HFFc6 (cell line): Measurements from ENCODE around the gene NAV2. TPM values are rescaled to one million over a fixed set of nuclear protein-coding genes. Genes with fewer than 3 reads are reported as not detected.

ENCODE experiments used
- DNase-seq: peaks from one replicate; pipeline ENCODE4 v3.0.0-alpha.2; 2018
- H3K27ac Mint-ChIP-seq: 2 replicates; pipeline ENCODE4 v1.8.0; 2020; ENCODE audit warnings: mild to moderate bottlenecking, mixed read lengths
- H3K27me3 Mint-ChIP-seq: 2 replicates; pipeline ENCODE4 v1.8.0; 2021; ENCODE audit warnings: mild to moderate bottlenecking, moderate library complexity, mixed read lengths; ENCODE audit not compliant: insufficient read depth
- H3K36me3 Mint-ChIP-seq: 2 replicates; pipeline ENCODE4 v1.8.0; 2021; ENCODE audit warnings: low read depth, mixed read lengths
- H3K4me1 Mint-ChIP-seq: 2 replicates; pipeline ENCODE4 v1.8.0; 2020; ENCODE audit warnings: low read depth, mixed read lengths
- H3K4me3 Mint-ChIP-seq: 2 replicates; pipeline ENCODE4 v1.8.0; 2020; ENCODE audit warnings: mild to moderate bottlenecking, moderate library complexity, mixed read lengths
- H3K9me3 Mint-ChIP-seq: 2 replicates; pipeline ENCODE4 v1.8.0; 2020; ENCODE audit warnings: mild to moderate bottlenecking, mixed read lengths
- CTCF ChIP-seq: fragments of 200-600 bp; sonication (generic); IDR thresholded peaks from 2 replicates; pipeline ENCODE4 v1.5.0; 2021; ENCODE audit warnings: antibody characterized with exemption, mild to moderate bottlenecking
- total RNA-seq, 6 experiments: library from RNA; stranded (reverse); fragmentation: NEBNext Ultra II Directional; extraction: Animal tissue kit (Norgen Biotek cat#: 25700); gene quantifications; 2 replicates in 1 of 6; 3 replicates in 5 of 6; pipeline ENCODE4 v1.2.3, GENCODE V29; 2021

The NAV2 gene
- total RNA-seq, 6 experiments from 2014 or later: 12.4 to 34.9 (median 31.8) TPM

DNA sequence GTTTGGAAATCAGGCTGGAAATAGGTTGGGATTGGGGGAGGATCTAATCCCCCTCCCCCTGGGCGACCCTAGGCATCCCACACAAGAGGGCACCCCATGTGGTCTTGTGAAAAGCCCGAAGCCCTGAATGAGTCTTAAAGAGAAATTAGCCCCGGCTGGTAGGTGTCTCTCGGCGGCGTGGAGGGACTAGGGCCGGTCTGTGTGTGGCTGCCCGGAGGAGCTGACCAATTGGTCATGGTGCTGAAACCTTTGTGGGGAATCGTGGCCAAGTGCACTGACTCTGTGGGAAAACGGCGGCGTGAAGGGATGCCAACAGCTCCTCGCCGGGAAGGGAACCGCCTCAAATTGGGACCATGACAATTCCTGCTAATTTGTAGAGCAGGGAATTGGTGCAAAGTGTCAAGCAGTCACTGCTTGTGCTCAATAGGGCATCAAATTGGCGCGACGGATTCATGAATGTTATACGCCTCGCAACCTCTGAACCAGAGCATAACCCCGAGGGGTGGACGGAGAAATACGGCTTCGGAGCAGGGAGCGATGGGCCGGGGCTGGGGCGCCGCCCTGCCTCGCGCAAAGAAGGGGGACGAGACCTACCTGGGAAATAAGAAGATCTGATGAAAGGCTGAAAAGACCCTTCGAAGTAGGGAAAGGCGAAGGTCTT is 446.1 kb downstream of the NAV2 start:
- peaks cover 10% of the 10 kb centered on the region for H3K9me3 Mint-ChIP-seq
- H3K27me3 Mint-ChIP-seq: peaks cover 73% of the 10 kb centered on the region
- peaks cover 23% of the 10 kb centered on the region for H3K36me3 Mint-ChIP-seq
- peak; percentile 43 for DNase-seq
- H3K4me3 Mint-ChIP-seq: no peak overlapping the region
- peaks cover 18% of the 10 kb centered on the region for H3K4me1 Mint-ChIP-seq
- no peak overlapping the region for H3K27ac Mint-ChIP-seq
- TF ChIP-seq CTCF: no peak

GRCh38 chr11:20159466-20160381 is 447.1 kb downstream of the NAV2 start:
- peaks cover 80% of the 10 kb centered on the region for H3K27me3 Mint-ChIP-seq
- H3K4me3 Mint-ChIP-seq: no peak overlapping the region
- peaks cover 18% of the 10 kb centered on the region for H3K4me1 Mint-ChIP-seq
- no peak for TF ChIP-seq CTCF
- peaks cover 10% of the 10 kb centered on the region for H3K9me3 Mint-ChIP-seq
- no peak overlapping the region for H3K27ac Mint-ChIP-seq
- H3K36me3 Mint-ChIP-seq: peaks cover 23% of the 10 kb centered on the region
- no peak for DNase-seq

GRCh38 chr11:20160425-20161229 is 448.0 kb downstream of the NAV2 start, which contains the start of gene DBX1:
DBX1 (minus strand) TSS chr11:20160475; CDS start chr11:20160324, 151 bp downstream.
- no peak for DNase-seq
- Mint-ChIP-seq H3K27me3 (peaks cover 75% of the 10 kb centered on the region), H3K27ac (no peak within 1 kb of the TSS), H3K4me3 (no peak within 1 kb of the TSS), H3K36me3 (peaks cover 23% of the 10 kb centered on the region), H3K9me3 (peaks cover 10% of the 10 kb centered on the region), H3K4me1 (peaks cover 18% of the 10 kb centered on the region)
- TF ChIP-seq CTCF: no peak

DNA sequence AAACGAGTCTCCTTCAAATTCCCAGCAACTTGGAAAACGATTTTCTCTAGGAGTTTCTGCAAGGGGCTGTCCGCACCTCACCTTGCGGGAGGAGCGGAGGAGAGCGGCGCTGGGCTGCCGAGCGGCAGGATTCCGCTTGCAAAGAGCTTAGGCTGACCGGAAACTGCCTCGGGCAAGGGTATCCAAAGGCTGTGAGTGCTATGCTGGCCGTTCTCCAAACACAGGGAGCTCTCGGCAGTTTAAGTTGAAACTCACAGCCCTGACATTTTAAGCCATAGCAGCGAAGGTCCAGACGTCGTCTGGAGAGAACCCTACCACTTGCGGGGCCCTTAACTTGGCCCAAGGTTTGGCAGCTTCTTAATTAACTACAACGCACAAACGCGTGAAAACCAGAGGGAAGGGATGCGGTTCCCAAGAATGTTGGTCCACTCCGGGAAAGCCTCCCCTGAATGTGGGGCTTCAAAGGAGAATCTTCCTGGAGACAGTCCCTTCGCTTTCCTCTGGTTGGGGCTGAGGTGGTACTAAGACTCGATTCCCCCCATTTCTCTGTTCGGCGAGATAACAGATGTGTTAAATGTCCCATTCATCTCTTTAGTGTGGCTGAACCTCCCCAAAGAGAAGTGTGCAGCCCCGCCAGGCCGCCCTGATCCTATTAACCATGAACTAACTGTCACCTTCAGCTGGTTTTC is 448.7 kb downstream of the NAV2 start:
- no peak overlapping the region for H3K4me3 Mint-ChIP-seq
- peaks cover 10% of the 10 kb centered on the region for H3K9me3 Mint-ChIP-seq
- peaks cover 18% of the 10 kb centered on the region for H3K4me1 Mint-ChIP-seq
- no peak for DNase-seq
- H3K27me3 Mint-ChIP-seq: peaks cover 71% of the 10 kb centered on the region
- TF ChIP-seq CTCF: no peak
- peaks cover 19% of the 10 kb centered on the region for H3K36me3 Mint-ChIP-seq
- H3K27ac Mint-ChIP-seq: no peak overlapping the region
